Prostate gland (tissue), 2 donors: ENCODE data around the gene SCUBE1.

Source experiments
- POLR2A ChIP-seq: fragments of 450-650 bp; IDR thresholded peaks from one replicate; pipeline ENCODE4 v1.6.1; 2016; ENCODE audit warnings: antibody characterized with exemption, mild to moderate bottlenecking
- POLR2AphosphoS5 ChIP-seq: sonication (generic); formaldehyde crosslinking; IDR thresholded peaks from one replicate; pipeline ENCODE4 v1.6.1; 2017; ENCODE audit warnings: antibody characterized with exemption
- TF ChIP-seq, protein P1 (sequence below), 4 experiments: fragments of 200-600 bp in 2 of 4; fragments of 450-650 bp in 2 of 4; sonication (generic) in 2 of 4; IDR thresholded peaks; 1 replicate in 3 of 4; 2 replicates in 1 of 4; pipeline ENCODE4 v1.5.1; 2016 to 2019; ENCODE audit warnings: antibody characterized with exemption in 4 of 4, mild to moderate bottlenecking in 2 of 4, moderate library complexity in 2 of 4

GRCh38 chr22:43356881-43357280, 13.7 kb upstream of the SCUBE1 start:
- TF ChIP-seq POLR2AphosphoS5 (no peak), POLR2A (no peak)
- TF ChIP-seq, protein P1, sequence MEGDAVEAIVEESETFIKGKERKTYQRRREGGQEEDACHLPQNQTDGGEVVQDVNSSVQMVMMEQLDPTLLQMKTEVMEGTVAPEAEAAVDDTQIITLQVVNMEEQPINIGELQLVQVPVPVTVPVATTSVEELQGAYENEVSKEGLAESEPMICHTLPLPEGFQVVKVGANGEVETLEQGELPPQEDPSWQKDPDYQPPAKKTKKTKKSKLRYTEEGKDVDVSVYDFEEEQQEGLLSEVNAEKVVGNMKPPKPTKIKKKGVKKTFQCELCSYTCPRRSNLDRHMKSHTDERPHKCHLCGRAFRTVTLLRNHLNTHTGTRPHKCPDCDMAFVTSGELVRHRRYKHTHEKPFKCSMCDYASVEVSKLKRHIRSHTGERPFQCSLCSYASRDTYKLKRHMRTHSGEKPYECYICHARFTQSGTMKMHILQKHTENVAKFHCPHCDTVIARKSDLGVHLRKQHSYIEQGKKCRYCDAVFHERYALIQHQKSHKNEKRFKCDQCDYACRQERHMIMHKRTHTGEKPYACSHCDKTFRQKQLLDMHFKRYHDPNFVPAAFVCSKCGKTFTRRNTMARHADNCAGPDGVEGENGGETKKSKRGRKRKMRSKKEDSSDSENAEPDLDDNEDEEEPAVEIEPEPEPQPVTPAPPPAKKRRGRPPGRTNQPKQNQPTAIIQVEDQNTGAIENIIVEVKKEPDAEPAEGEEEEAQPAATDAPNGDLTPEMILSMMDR (IDR thresholded peaks at IDR 0.05), result no peak
